ELR (cell line): ENCODE measurements around the gene CCDC24.

Source experiments
- DNase-seq: peaks from one replicate; pipeline ENCODE4 v3.0.0-alpha.2; 2015; ENCODE audit warnings: low read depth

CCDC24 gene

GRCh38 chr1:43991476-43992231 is at the start of gene CCDC24:
Gene CCDC24, plus strand, starts transcription at chr1:43991599. Its CDS starts 280 bp downstream, at chr1:43991879.
- DNase-seq = peak; percentile 86

DNA sequence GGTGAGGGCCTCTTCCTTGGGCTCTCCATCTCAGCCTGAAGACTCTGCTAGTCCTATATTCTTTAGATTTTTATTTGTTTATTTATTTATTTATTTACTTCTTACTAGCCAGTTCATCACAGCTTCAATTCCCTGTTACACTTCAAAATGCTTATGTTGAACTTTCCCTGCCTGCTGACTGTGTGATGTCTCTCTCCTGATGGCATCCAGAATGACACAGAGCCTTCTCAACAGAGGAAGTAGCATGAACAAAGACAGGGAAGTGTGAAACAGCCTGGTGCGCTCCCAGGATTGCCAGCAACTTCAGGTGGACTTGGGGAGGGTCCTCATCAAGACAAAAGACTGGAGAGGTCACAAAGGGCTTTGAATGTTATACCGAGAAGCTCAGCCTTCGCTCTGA is 49.0 kb upstream of the CCDC24 start:
- DNase-seq = no peak

- DNase-seq = no peak
Measured at GRCh38 chr1:43944860-43945259, 46.5 kb upstream of the CCDC24 start.

GRCh38 chr1:43945674-43946235 is 45.6 kb upstream of the CCDC24 start:
- no peak for DNase-seq

DNA sequence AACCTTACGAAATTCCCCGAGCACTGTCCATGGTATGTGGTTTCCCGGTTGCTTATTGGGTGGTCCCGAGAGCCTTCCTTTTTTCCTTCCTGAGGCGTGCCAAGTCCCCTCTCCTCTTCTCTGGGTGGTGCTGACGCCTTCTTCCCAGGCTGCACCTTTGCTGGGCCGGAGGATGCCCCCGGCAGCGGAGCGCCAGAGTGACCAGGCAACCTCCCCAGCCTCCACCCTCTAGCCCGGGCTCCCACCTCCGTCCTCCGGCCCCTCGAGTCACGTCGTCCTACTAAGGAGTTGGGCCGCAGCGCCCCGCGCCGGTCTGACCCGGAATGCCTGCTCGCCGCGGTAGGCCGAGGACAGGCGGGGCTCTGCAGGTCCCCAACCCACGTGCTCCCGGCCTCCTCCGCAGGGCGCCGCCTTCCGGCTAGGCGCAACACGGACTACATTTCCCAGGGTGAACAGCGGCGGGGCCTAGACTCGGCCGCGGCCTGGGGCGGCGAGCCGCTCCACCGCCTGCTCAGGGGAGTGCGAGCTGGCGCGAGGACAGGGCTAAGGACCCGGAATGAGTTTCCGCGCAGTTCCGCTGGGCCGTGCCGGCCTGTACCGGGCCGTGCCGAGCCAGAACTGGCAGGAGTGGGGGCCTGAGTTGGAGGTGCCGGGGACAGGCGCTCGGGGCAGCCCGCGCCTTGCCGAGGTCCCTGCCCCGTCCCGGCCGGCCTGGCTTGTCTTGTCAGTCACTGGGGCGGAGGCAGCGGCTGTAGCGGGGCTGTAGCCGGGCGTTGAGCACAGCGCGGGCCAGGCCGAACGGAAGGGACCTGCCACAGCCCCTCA is 45.0 kb upstream of the CCDC24 start, which contains the start of gene IPO13:
Gene IPO13 (plus strand): TSS at position 715 of the 825 bp plus-strand sequence. CDS start 651 bp downstream, outside the sequence.
- DNase-seq = peak; percentile 97

DNA sequence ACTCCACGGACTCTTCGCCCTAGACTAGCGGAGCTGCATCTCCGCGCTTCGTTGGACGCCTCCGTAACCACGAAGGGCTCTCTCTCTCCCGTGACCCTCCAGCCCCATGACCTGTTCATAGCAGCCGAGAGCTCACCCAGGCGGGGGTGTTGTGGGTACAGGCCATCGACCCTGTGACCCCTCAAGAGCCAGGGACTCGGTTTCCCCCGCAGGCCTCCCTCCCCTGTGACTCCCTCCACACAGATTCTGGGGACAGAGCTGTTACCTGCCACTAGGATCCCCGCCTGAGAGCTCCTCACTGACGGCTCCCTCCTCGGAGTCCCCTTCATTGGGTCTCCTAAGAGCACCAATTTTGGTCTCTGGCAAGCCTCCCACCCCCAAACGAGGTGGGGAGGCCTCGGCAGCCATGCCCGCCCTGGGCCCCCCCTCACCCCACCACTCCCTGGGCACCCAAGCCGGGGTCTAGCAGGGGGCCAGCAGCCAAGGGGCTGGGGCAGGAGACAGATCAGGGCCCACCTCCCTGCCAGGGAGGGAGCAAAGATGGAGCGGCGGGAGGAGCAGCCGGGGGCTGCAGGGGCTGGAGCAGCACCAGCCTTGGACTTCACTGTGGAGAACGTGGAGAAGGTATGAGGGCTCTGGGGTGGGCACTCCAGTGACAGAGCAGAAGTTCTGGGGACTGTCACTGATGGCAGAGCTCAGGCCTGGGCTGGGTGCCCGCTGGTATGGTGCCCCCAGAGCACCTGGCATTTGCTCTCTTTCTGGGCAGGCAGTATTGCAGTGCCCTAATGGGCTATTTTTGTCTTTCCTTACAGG is 44.1 kb upstream of the CCDC24 start:
- no peak for DNase-seq

- DNase-seq = no peak
Measured at GRCh38 chr1:43947874-43948437, 43.4 kb upstream of the CCDC24 start.

GRCh38 chr1:43949678-43950077 is 41.7 kb upstream of the CCDC24 start:
- no peak for DNase-seq

GRCh38 chr1:43951021-43951985 is 40.1 kb upstream of the CCDC24 start:
- DNase-seq = peak; percentile 58

DNA sequence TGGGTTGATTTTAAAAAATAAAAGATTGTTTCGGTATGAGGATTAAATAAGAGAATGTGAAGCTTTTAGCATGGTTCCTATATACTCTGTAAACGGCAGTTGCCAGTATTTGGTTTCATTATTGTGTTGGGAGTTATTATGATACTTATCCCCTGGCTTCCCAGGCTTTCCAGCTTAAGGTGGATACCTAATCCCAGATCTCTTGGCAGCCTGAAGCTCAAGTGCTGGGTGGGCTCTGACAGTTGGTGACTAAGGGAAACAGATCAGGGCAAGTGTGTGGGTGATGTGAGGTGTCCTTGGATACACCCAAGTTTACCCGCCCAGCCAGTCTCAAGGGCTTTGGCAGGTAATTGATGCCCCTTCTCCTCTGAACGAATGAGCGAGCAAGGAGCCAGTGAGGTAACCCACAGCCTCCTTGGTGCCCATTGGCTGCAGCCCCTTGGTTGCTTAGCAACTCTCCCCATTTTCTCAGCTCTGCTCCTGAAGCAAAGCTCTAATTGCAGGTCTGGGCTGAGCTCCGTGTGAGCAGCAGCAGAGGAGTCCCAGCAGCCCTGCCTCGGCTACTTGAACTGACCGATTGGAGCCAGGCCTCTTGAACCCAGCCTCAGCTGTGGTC is 38.6 kb upstream of the CCDC24 start:
- no peak for DNase-seq

GRCh38 chr1:43953361-43953760 is 38.0 kb upstream of the CCDC24 start:
- DNase-seq = no peak

DNA sequence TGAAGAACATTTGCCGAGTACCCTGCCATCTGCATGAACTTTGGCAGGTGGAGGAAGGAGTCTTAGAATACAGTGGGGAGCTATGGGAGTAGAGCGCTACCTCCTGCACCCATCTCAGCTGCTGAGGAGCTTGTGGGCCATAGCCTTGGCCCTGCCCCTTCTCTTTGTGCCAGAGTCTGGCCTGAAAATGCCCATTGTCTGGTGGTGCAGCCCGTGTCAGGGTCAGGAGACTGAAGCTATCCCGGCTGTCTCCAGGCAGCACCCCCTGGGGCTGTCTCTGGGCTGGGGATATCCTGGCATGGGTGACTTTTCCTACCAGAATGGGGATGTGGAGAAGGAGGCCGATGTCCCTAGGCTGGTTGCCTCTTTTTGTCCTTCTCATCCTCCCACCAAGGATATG is 37.4 kb upstream of the CCDC24 start:
- DNase-seq = no peak

DNA sequence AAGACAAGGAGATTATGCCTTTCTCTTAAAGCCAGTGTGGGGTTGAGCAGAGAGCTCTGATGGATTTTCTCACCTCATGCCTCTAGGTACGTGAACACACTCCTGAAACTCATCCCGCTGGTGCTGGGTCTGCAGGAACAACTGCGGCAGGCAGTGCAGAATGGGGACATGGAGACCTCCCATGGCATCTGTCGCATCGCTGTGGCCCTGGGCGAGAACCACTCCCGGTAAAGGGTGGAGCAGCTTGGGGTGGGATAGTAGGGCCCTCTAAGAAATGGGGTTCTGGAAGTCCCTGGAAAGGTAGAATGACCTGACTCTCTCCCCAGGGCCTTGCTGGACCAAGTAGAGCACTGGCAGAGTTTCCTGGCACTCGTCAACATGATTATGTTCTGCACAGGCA is 35.2 kb upstream of the CCDC24 start:
- DNase-seq = no peak

DNA sequence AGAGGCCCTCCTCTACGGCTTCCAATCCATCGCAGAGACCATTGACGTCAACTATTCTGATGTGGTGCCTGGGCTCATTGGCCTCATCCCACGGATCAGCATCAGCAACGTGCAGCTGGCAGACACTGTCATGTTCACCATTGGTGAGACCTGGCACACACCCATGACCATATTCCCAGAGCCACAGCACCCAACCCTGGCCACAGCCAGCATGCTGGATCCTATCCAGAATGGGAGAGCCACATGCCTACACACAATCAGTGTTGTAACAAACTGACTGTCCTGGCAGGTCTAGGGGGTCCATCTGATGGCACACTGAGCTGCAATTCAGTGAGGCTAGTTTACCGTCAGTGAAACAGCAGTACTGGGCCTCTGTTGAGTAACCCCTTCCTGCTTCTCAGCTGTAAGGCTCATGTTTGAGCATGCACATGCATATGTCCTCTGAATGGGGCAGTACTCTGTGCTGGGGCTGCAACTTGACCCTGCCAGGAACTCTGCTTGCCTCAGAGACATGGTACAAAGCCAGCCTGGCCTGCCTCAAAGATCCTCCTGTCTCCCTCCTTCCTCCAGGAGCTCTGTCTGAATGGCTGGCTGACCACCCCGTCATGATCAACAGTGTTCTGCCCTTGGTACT is 33.9 kb upstream of the CCDC24 start:
- no peak for DNase-seq

DNA sequence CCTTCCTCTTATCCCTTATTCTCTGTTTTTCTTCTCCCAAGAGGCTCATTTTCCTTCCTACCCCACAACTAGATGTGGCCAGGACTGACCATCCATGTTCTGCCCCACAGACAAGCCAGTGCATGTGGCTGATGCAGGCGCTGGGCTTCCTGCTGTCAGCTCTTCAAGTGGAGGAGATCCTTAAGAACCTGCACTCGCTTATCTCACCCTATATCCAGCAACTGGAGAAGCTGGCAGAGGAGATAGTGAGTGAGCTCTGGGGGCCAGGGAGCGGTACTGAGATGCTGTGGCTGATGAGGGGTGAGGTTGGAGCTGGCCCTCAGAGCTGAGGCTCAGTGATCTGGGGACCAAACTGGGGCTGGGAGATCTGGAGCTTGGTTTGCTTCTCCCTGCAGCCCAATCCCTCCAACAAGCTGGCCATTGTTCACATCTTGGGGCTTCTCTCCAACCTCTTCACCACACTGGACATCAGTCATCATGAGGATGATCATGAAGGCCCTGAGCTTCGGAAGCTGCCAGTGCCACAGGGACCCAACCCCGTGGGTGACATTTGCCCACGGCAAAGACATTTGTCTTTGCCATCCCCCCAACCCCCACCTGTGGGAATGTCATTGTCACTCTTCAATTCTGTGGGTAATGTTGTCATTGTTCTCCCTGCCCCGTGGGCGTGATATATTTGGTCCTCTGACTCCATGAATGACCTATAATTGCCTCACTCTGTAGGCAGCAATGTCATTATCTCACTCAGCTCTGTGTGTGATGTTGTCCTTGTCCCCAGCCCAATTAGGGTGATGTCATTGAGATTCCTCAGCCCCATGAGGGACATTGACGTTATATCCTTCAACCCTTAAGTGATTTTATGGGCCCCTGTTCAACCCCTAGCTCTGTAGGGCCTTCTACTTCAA is 32.8 kb upstream of the CCDC24 start:
- no peak for DNase-seq

- DNase-seq = no peak
Measured at GRCh38 chr1:43960798-43961197, 30.6 kb upstream of the CCDC24 start.

DNA sequence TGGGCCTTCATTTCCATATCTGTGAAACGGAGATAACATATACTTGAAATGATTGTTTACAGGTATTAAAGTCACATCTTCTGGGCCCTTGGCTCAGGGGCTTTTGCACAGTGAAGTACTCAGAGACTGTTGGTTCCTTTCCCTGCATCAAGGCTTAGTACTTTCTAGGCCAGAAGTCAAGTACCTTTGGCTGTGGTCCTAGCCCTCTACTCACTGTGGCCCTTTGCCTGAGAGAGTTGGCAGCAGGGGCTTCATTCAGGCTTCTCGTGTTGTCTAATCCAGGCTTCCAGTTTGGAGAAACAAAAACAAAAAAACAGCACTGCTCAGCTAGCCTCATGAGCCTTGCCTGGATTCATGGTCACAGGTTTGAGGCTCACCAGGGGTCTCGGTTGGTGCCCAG is 29.7 kb upstream of the CCDC24 start:
- no peak for DNase-seq

GRCh38 chr1:43962324-43962723 is 29.1 kb upstream of the CCDC24 start:
- no peak for DNase-seq
